OCI-LY3 (cell line): ENCODE results near the gene GSE1.

ENCODE experiments used
- CTCF ChIP-seq: fragments of 200-600, 300-600 bp; sonication (generic); IDR thresholded peaks from 2 replicates; pipeline ENCODE4 v1.5.1; 2014; ENCODE audit warnings: antibody characterized with exemption, low read length, low read depth
- EZH2phosphoT487 ChIP-seq: fragments of 200-600 bp; shearing (Covaris generic); IDR thresholded peaks from 2 replicates; pipeline ENCODE4 v1.6.1; 2018; ENCODE audit warnings: antibody characterized with exemption, mixed run types, low read depth

GRCh38 chr16:85605912-85606841, 6.9 kb upstream of the GSE1 start:
- TF ChIP-seq CTCF (no peak), EZH2phosphoT487 (no peak)
